ENCODE data around the gene STXBP5.

Gene STXBP5

GRCh38 chr6:147384737-147385710, 180.8 kb downstream of the STXBP5 start:
- no peak for DNase-seq

GRCh38 chr6:147389463-147389862, 185.2 kb downstream of the STXBP5 start:
- no peak for DNase-seq

GRCh38 chr6:147390909-147391536, 186.8 kb downstream of the STXBP5 start:
- no peak for DNase-seq

GRCh38 chr6:147392917-147393625, 188.9 kb downstream of the STXBP5 start:
- no peak for DNase-seq

GRCh38 chr6:147395158-147395557, 190.9 kb downstream of the STXBP5 start:
- DNase-seq = no peak

- no peak for DNase-seq
Measured at GRCh38 chr6:147397306-147397705, 193.1 kb downstream of the STXBP5 start.

- no peak for DNase-seq
Measured at GRCh38 chr6:147400968-147401367, 196.8 kb downstream of the STXBP5 start.

GRCh38 chr6:147401779-147402178, 197.6 kb downstream of the STXBP5 start:
- DNase-seq = no peak

- DNase-seq = no peak
Measured at GRCh38 chr6:147406783-147407182, 202.6 kb downstream of the STXBP5 start.

- no peak for DNase-seq
Measured at GRCh38 chr6:147407571-147407970, 203.4 kb downstream of the STXBP5 start.

GRCh38 chr6:147416622-147417021, 212.4 kb downstream of the STXBP5 start:
- no peak for DNase-seq

GRCh38 chr6:147417954-147418353, 213.7 kb downstream of the STXBP5 start:
- DNase-seq = no peak

- no peak for DNase-seq
Measured at GRCh38 chr6:147418523-147418922, 214.3 kb downstream of the STXBP5 start.

- DNase-seq = no peak
Measured at GRCh38 chr6:147421903-147422302, 217.7 kb downstream of the STXBP5 start.

GRCh38 chr6:147423111-147423510, 218.9 kb downstream of the STXBP5 start:
- DNase-seq = no peak

GRCh38 chr6:147429794-147430193, 225.6 kb downstream of the STXBP5 start:
- no peak for DNase-seq

- no peak for DNase-seq
Measured at GRCh38 chr6:147430811-147431210, 226.6 kb downstream of the STXBP5 start.

- no peak for DNase-seq
Measured at GRCh38 chr6:147434076-147434475, 229.9 kb downstream of the STXBP5 start.

- DNase-seq = no peak
Measured at GRCh38 chr6:147434516-147434915, 230.3 kb downstream of the STXBP5 start.

GRCh38 chr6:147437615-147438014, 233.4 kb downstream of the STXBP5 start:
- no peak for DNase-seq

- DNase-seq = no peak
Measured at GRCh38 chr6:147438758-147439528, 234.7 kb downstream of the STXBP5 start.
